HG03354 (cell line): ENCODE data around the gene TNS1.

Experiments used
- ATAC-seq: cut with Tn5 transposase; IDR thresholded peaks from one replicate; pipeline ENCODE4 v1.9.1; 2021; ENCODE audit warnings: mild to moderate bottlenecking; ENCODE audit not compliant: unreplicated experiment, poor library complexity, severe bottlenecking

Gene TNS1

GRCh38 chr2:217846321-217846743 is 156.5 kb downstream of the TNS1 start:
- no peak for ATAC-seq

GRCh38 chr2:217845301-217845700 is 157.5 kb downstream of the TNS1 start:
- no peak for ATAC-seq

- ATAC-seq = no peak
These were observed 158.1 kb downstream of the TNS1 start for GRCh38 chr2:217844696-217845095.

- no peak for ATAC-seq
These were observed 159.5 kb downstream of the TNS1 start for GRCh38 chr2:217843324-217843723.

- no peak for ATAC-seq
These were observed 160.8 kb downstream of the TNS1 start for GRCh38 chr2:217842017-217842416.

- ATAC-seq = no peak
These were observed 162.3 kb downstream of the TNS1 start for GRCh38 chr2:217840522-217840921.

DNA sequence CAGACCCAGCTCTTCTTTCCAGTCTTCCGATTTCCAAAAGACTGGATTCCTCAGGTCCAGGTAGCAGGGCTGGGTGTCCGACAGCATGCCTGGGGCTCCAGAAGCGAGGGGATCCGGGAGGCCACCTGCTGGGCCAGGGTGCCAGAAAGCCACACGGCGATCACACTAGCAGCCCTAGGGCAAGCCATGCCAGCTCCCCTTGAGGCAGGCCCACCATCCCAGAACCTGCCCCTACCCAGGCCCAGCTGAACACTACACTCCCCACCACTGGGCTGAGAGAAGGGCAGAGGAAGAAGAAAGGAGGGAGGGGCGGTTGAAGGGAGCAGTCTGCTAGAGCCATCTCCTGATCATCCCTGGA is 163.1 kb downstream of the TNS1 start:
- ATAC-seq = no peak

GRCh38 chr2:217839073-217839749 is 163.6 kb downstream of the TNS1 start:
- ATAC-seq = no peak

GRCh38 chr2:217838409-217838831 is 164.4 kb downstream of the TNS1 start:
- no peak for ATAC-seq

- no peak for ATAC-seq
These were observed 165.3 kb downstream of the TNS1 start for GRCh38 chr2:217837530-217837929.

DNA sequence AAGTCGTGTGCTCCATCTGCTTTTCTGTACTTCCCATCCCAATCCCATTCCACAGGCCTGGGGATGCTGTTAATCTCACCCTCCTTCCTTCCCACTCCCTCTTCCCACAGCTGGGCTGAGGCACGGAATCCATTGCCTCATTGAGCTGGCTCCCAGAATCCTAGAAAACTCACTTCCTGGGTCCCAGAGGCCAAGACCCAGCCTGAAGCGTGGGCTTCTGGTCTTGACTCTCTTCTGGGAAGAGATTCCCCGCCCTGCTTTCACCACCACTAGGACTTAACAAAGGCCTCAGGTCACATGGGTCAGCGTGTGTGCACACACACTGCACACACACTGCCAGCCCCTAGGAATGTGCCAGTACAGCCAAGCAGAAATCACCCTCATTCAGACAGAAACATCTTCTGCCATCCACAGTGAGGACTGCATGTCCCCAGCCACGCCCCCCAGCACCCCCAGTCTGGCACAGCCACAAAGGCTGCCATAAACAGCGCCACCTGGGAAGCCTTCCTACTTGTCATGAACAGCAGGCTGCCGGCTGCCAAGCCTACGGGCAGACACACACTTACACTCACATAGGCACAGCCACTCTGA is 165.8 kb downstream of the TNS1 start:
- no peak for ATAC-seq

- ATAC-seq = no peak
These were observed 166.6 kb downstream of the TNS1 start for GRCh38 chr2:217835931-217836891.

GRCh38 chr2:217834744-217835513 is 167.9 kb downstream of the TNS1 start:
- ATAC-seq = no peak

- no peak for ATAC-seq
These were observed 168.7 kb downstream of the TNS1 start for GRCh38 chr2:217834057-217834620.

DNA sequence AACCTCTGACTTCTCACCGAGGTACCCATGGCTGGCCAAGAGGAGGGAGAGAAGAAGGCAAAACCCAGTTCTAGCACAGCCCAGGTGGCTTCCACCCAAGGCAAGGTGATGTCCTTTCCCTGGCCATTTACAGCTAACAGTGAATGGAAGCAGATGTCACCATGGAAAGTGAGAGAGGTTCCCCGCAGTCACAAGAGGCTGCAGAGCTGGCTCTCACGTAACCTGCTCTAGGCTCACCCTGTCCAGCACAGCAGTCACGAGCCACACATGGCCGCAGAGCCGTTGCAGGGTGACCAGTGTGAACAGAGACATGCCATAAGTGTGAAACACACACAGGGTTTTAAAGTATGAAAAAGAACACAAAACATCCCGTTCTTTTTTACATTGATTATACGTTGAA is 169.4 kb downstream of the TNS1 start:
- ATAC-seq = no peak

- no peak for ATAC-seq
These were observed 169.8 kb downstream of the TNS1 start for GRCh38 chr2:217832987-217833386.

GRCh38 chr2:217832115-217832514 is 170.7 kb downstream of the TNS1 start:
- ATAC-seq = no peak

DNA sequence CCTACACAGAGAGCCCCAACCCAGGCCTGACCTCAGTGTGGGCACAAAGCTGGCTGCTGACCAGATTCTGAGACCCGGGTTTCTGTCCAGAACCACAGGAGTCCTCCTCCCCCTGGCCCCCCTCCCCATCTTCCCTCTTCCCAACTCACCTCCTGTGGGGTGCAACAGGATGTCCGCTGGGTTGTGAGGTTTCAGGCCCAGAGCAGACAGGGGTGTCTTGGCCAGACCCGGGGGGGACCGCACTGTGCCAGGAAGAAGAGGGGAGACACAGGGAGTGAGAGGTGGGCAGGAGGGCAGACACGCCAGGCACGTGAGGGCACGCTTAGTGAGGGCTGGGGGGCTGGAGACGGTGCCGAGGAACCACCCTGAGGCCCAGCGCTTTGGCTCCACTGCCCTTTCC is 171.5 kb downstream of the TNS1 start:
- no peak for ATAC-seq

DNA sequence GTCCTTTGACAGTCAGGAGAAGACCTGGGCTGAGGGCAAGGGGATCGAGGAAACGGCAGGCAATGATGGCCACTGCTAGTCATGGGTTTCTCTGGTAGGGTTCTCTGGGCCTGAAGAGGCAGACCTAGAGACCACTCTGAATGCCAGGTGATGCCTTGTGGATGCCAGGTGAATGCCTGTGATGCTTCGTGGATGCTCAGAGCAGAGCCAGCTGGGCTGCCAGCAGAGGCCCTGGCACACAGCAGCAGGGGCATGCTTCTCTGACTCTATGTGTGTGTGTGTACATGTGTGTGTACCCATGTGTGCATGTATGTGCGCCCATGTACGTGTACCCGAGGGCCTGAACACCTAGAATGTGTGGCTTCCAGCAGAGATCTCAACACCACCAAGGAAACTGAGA is 172.0 kb downstream of the TNS1 start:
- ATAC-seq = no peak

- ATAC-seq = no peak
These were observed 172.7 kb downstream of the TNS1 start for GRCh38 chr2:217830061-217830460.
